GM15510 (cell line): ENCODE results near the gene EGFL7.

Experiments
- POLR2A ChIP-seq: IDR thresholded peaks from 3 replicates; pipeline ENCODE4 v1.6.1; 2011; ENCODE audit warnings: borderline replicate concordance; ENCODE audit not compliant: insufficient read length; ENCODE audit errors: extremely low read depth

EGFL7 gene

GRCh38 chr9:136650021-136650420 is 12.7 kb upstream of the EGFL7 start:
- no peak for TF ChIP-seq POLR2A

GRCh38 chr9:136650648-136651047 is 12.1 kb upstream of the EGFL7 start:
- no peak for TF ChIP-seq POLR2A

- no peak for TF ChIP-seq POLR2A
These were observed 10.9 kb upstream of the EGFL7 start for GRCh38 chr9:136651860-136652259.

- no peak for TF ChIP-seq POLR2A
These were observed 9.2 kb upstream of the EGFL7 start for GRCh38 chr9:136653323-136654079.

GRCh38 chr9:136654820-136655535 is 7.7 kb upstream of the EGFL7 start:
- TF ChIP-seq POLR2A: no peak

- no peak for TF ChIP-seq POLR2A
These were observed 7.1 kb upstream of the EGFL7 start for GRCh38 chr9:136655536-136656182.

- TF ChIP-seq POLR2A: no peak
These were observed 6.5 kb upstream of the EGFL7 start for GRCh38 chr9:136656183-136656738.

- no peak for TF ChIP-seq POLR2A
These were observed 5.7 kb upstream of the EGFL7 start for GRCh38 chr9:136656795-136657611.

GRCh38 chr9:136657974-136658848 is 4.5 kb upstream of the EGFL7 start:
- TF ChIP-seq POLR2A: no peak

- no peak for TF ChIP-seq POLR2A
These were observed 3.7 kb upstream of the EGFL7 start for GRCh38 chr9:136658849-136659535.

GRCh38 chr9:136659861-136660784 is 2.6 kb upstream of the EGFL7 start:
- no peak for TF ChIP-seq POLR2A

GRCh38 chr9:136660971-136661550 is 1.7 kb upstream of the EGFL7 start:
- TF ChIP-seq POLR2A: no peak
